Globus pallidus (tissue), 1 donor: ENCODE measurements around the gene SGMS1.
"Not testable (repeated sequence)": the region's sequence is repeated elsewhere in the genome, so short reads cannot be mapped to it uniquely, and the experiment has no call there.

Experiments
- DNase-seq: peaks from one replicate; pipeline ENCODE4 v3.0.0-alpha.2; 2015; ENCODE audit warnings: low spot score

The SGMS1 gene

GRCh38 chr10:50623663-50624412 lies at the start of gene SGMS1:
Gene SGMS1 (minus strand): TSS chr10:50623956. CDS start chr10:50344114, 279,842 bp downstream.
- DNase-seq = peak; percentile 85

GRCh38 chr10:50672152-50672551 lies 48.4 kb upstream of the SGMS1 start:
- DNase-seq = not testable (repeated sequence)

- DNase-seq = not testable (repeated sequence)
Measured at GRCh38 chr10:50671645-50672044, 47.9 kb upstream of the SGMS1 start.

- not testable (repeated sequence) for DNase-seq
Measured at GRCh38 chr10:50669957-50670356, 46.2 kb upstream of the SGMS1 start.

- DNase-seq = not testable (repeated sequence)
Measured at GRCh38 chr10:50667353-50667752, 43.6 kb upstream of the SGMS1 start.

GRCh38 chr10:50662420-50662819 lies 38.7 kb upstream of the SGMS1 start:
- DNase-seq = not testable (repeated sequence)

- not testable (repeated sequence) for DNase-seq
Measured at GRCh38 chr10:50661563-50661962, 37.8 kb upstream of the SGMS1 start.

GRCh38 chr10:50659865-50660730 lies 36.3 kb upstream of the SGMS1 start:
- peak; percentile 3 for DNase-seq

- not testable (repeated sequence) for DNase-seq
Measured at GRCh38 chr10:50659016-50659864, 35.5 kb upstream of the SGMS1 start.

GRCh38 chr10:50658165-50658564 lies 34.4 kb upstream of the SGMS1 start:
- no peak for DNase-seq

GRCh38 chr10:50653758-50654157 lies 30.0 kb upstream of the SGMS1 start:
- peak; percentile 1 for DNase-seq

- DNase-seq = peak; percentile 25
Measured at GRCh38 chr10:50653142-50653541, 29.4 kb upstream of the SGMS1 start.

- DNase-seq = peak; percentile 5
Measured at GRCh38 chr10:50651808-50652207, 28.1 kb upstream of the SGMS1 start.

GRCh38 chr10:50650481-50650880 lies 26.7 kb upstream of the SGMS1 start:
- no peak for DNase-seq

- DNase-seq = no peak
Measured at GRCh38 chr10:50648935-50649227, 25.1 kb upstream of the SGMS1 start.

GRCh38 chr10:50648089-50648934 lies 24.6 kb upstream of the SGMS1 start:
- no peak for DNase-seq

GRCh38 chr10:50647350-50647749 lies 23.6 kb upstream of the SGMS1 start:
- not testable (repeated sequence) for DNase-seq

- no peak for DNase-seq
Measured at GRCh38 chr10:50645236-50645635, 21.5 kb upstream of the SGMS1 start.

GRCh38 chr10:50641626-50642025 lies 17.9 kb upstream of the SGMS1 start:
- no peak for DNase-seq

GRCh38 chr10:50640238-50640637 lies 16.5 kb upstream of the SGMS1 start:
- no peak for DNase-seq
